ENCODE results near the gene LRPPRC. TPM values are rescaled to one million over a fixed set of nuclear protein-coding genes. Genes with fewer than 3 reads are reported as not detected.
"Not testable (repeated sequence)": the region's sequence is repeated elsewhere in the genome, so short reads cannot be mapped to it uniquely, and the experiment has no call there.

LRPPRC gene
- total RNA-seq, 1 experiment from 2014 or later = 162 TPM

DNA sequence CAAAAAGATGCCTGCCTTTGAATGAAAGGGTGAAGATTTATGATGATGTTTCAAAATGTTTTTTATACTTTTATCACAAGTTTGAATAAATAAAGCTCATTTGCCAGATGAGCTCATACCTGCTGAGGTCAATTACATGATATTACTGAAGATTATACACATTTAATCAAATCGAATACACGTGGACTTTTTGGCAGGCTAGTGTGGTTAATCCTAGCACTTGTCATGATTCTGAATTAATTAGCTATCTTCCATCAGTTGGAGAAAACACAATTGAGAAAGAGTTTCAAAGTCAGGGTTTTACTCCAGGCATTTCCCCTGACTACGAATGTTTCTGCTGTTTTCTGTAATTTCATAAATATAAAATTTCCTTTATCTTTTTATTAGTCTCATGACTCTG lies 54.4 kb downstream of the LRPPRC start:
- in situ Hi-C loops (cut with HindIII; ENCODE audit: low pct_unique_long_range_greater_than_20kb, low sequenced_read_pairs) = no loop called here
- DNase-seq (ENCODE audit: low read depth, low spot score) = peak; percentile 90

DNA sequence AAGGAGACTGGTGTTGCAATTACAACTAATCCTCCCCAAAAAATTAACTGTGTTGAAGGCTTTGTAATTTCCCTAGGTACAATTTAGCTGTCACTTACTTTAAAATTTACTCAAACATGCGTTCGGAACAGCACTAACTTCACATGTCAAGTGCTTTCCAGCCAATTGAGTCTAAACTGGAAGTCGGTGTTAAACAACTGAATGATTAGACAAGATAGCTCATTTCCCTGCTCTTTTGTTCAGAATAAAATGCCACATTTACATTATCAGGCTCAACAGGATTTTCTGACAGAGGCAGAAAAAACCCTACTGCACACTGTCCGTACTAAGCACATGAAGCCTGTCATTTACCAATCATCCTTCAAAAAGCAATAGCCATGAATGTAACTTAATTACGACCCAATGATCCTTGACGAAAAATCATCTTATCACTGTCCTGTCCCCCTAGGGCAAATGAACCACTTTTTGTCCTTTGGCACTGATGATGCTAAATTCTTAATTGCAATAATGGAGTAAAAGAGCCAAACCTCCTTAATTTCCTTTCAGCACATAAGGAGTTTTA lies 56.0 kb downstream of the LRPPRC start:
- in situ Hi-C loops (cut with HindIII; ENCODE audit: low pct_unique_long_range_greater_than_20kb, low sequenced_read_pairs) = no loop called here
- no peak for DNase-seq (ENCODE audit: low read depth, low spot score)

DNA sequence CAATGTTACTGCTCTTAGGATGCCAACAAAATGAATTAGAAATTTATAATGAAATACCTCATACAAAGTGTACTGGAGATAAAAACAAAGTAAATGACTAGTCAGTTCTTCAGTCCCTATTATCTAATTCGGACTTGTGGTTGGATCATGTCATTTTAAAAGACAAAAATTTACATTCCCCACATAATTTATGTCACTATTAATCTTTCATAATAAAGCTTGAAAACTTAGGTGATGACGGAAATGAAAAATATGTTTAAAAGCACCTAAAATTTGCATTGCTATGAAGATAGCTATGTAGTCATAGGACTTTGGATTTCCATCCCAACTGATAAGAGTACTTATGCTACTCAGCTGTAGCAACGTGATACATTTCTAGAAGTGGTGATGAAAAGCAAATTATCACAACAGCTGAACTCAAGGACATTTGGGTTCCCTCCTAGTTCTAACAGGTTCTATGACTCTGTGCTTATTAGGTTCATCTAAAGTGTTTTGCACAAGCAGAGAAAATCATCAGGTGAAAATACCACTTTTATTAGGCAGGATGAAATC lies 58.4 kb downstream of the LRPPRC start:
- in situ Hi-C loops (cut with HindIII; ENCODE audit: low pct_unique_long_range_greater_than_20kb, low sequenced_read_pairs) = no loop called here
- DNase-seq (ENCODE audit: low read depth, low spot score) = no peak

DNA sequence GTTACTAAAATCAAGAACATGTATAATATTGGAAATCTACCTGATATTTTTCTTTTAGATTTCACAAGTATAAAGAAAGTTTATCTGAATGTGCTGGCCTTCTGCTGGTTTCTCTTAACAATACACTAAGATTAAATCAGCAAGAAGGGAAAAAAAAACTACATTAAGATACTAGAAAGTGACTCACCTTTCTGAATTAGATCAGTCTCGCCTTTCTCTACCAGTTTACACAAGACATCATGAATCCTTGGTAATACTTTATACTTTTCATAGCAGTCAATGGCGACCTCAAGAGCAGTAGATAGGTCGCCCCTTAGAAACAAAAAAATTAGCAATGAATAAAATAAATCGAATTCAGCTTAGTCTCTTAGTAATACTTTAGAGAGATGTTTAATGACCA lies 61.2 kb downstream of the LRPPRC start:
- in situ Hi-C loops (cut with HindIII; ENCODE audit: low pct_unique_long_range_greater_than_20kb, low sequenced_read_pairs) = no loop called here
- no peak for DNase-seq (ENCODE audit: low read depth, low spot score)

DNA sequence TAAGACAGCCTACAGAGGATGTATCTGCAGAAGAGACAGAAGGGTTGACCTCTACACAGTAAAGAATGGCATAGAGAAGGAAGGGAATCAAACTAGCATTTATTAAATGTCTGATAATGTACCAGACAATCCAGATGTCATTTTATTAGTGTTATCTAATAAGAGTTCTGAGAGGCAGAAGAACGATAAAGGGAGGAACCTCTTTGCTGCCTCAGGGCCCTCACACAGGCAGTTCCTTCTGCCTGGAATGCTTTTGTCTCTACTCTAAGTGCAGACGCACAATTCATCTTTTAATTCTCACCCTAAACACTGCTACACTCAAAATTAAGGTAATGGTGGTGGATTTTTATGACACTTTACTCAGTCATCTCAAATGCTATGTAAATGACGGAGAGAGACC lies 64.5 kb downstream of the LRPPRC start:
- in situ Hi-C loops (cut with HindIII; ENCODE audit: low pct_unique_long_range_greater_than_20kb, low sequenced_read_pairs) = no loop called here

DNA sequence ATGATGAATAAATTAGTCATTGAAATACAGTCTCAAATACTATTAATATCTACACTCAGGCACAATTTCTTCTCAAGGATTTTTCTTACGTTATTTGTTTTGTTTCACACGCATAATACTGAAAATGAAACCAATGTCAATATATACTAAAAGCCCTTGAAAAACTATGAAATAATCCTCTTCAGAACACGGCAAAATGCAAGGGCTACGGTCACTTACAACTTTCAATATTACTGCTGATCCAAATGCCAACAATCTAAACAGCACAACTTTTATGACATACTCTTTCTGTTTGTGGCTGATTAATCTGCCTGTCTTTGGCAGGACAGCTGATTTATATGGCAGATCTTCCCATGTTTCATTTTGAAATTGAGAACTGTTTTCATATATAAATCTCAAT lies 68.3 kb downstream of the LRPPRC start:
- in situ Hi-C loops (cut with HindIII; ENCODE audit: low pct_unique_long_range_greater_than_20kb, low sequenced_read_pairs) = no loop called here
- DNase-seq (ENCODE audit: low read depth, low spot score) = no peak

More for the DNA sequence above, 64.5 kb downstream of the LRPPRC start:
- DNase-seq (ENCODE audit: low read depth, low spot score) = no peak

DNA sequence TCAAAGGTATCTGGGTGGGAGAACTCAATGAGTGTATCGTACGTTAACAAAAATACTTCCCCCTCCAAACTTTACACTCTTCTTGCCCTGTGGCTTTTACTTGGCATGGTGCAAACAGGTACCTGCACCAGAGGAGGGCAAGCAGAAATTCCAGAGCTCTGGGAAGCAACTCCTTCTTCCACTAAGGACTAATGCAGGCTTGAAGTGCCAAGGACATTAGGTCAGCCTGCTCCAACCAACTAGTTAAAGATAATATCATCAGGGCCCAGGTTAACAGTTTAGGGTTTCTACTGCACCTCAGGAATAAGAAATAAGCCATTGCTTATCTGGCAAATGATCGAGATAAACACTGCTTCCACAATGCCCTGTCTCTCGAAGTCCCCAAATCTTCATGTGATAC lies 70.4 kb downstream of the LRPPRC start:
- in situ Hi-C loops (cut with HindIII; ENCODE audit: low pct_unique_long_range_greater_than_20kb, low sequenced_read_pairs) = no loop called here
- no peak for DNase-seq (ENCODE audit: low read depth, low spot score)

DNA sequence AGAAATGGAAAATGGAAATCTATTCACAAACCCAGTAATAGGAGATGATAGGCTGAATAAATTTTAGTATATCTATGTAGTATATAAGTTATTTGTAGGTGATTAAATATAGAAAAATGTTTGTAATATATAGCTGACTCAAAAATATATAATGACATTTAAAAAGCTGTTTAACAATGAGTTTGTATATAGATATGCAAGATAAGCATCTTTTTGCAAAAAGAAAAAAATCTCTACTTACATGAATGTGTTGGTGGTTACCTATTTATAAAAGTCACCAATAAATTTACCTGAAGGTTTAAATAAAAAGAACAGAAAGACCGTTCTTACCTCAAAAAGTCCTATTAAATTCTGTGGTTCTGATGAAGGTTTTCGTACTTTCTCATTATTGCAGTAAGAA lies 71.3 kb downstream of the LRPPRC start:
- DNase-seq (ENCODE audit: low read depth, low spot score) = no peak
- in situ Hi-C loops (cut with HindIII; ENCODE audit: low pct_unique_long_range_greater_than_20kb, low sequenced_read_pairs) = no loop called here

DNA sequence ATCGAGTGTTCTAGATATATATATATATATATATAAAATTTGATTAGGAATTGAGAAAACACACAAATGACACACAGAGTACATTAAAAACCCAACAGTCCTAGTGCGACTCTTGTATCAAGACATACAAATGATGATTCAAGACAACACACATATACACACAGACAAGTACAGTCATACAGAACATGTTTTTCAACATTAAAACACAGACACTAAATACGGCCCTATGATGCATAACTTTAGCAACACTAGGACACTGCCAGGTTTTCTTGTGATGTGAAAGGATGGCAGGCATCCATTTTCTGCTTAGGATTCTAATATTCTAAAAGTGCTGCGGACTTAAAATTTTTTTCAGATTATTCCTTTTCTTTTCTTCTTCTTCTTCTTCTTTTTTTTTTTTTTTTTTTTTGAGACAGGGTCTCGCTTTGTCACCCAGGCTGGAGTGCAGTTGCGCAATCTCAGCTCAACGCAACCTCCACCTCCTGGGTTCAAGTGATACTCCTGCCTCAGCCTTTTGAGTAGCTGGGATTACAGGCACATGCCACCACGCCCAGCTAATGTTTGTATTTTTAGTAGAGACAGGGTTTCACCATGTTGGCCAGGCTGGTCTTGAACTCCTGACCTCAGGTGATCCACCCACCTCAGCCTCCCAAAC lies 84.5 kb downstream of the LRPPRC start:
- in situ Hi-C loops (cut with HindIII; ENCODE audit: low pct_unique_long_range_greater_than_20kb, low sequenced_read_pairs); DNase-seq (ENCODE audit: low read depth, low spot score): not testable (repeated sequence)

DNA sequence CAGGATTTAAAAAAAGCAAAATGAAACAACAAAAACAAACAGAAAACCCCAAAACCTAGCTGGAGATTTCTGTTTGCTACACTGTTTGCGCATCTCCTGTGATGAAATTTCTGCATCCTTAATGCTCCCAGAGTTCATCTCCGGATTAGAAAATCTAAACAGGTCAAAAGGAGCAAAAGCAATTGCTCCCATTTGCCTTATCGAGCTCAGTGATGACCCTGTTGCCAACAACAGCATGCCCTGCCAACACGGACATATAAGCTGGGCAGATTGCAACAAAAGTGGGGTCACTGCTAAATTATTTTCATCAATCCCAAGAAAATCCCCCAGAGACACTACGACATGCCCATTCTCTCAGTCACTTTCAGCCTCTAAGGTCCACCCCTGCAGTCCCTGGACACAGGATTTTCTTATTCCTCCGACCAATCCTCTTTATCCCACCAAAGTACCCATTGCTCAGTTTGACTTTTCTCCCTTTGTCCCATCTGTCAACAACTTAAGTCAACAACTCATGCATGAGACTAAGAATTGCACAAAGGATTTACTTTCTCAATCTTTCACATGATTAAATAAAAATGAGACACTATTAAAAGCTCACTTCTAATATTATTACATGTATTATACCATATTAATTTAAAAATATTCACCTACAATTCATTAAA lies 89.2 kb downstream of the LRPPRC start:
- in situ Hi-C loops (cut with HindIII; ENCODE audit: low pct_unique_long_range_greater_than_20kb, low sequenced_read_pairs) = no loop called here
- peak; percentile 37 for DNase-seq (ENCODE audit: low read depth, low spot score)

DNA sequence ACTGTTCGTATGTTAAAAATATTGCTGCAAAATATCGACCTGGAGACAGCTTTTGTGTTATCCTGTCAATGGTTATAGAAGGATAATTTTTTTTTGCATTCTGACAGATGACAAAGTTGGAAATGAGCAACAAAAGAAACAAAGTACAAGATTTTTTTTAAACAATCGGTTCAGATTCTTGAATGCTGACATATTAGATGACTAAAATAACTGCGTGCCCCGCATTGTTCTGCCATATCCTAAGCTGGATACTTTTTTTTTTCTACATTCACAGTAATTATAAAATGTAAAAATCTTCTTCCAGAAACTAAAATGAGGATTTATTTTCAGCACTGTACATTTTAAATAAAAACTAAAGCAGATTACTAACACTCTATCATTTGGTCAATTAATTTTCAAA lies 89.9 kb downstream of the LRPPRC start:
- in situ Hi-C loops (cut with HindIII; ENCODE audit: low pct_unique_long_range_greater_than_20kb, low sequenced_read_pairs) = no loop called here
- DNase-seq (ENCODE audit: low read depth, low spot score) = no peak

DNA sequence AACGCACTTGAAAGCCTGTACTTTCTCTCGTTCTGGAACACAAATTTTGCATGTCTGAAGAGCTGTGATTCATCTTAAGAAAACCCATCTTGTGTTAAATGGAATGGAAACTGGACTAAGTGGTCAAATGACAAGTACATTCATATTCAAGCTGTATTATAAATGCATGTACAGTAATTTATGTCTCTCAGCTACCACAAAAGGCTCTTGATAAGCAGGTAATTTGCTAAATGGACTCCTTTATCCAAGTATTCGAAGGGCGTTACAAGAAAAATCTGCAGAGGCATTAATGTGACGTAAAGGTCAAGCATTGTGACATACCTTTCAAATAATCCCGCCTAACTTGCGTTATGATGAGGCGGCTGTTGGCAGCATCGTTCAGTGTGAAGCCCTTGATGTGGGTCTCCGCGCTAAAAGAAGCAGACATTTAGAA lies 90.4 kb downstream of the LRPPRC start:
- peak; percentile 100 for DNase-seq (ENCODE audit: low read depth, low spot score)
- in situ Hi-C loops (cut with HindIII; ENCODE audit: low pct_unique_long_range_greater_than_20kb, low sequenced_read_pairs) = no loop called here

DNA sequence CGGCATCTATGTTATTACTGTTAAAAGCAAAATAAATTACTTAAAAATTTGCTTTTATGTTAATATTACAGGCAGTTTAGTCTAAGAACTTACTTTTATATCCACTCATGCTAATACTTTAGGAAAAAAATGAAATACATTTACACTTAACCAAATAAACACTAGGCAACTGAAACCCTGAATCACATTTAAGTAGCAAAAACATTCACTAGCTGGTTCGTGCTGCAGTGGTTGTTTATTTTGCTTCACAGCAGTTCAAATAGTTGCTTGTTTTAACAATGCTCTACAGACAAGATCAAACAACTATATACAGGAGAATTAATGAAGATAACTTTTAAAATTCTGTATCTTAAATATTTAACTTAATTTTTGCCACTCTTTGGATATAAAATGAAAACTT lies 96.2 kb downstream of the LRPPRC start:
- in situ Hi-C loops (cut with HindIII; ENCODE audit: low pct_unique_long_range_greater_than_20kb, low sequenced_read_pairs) = no loop called here
- no peak for DNase-seq (ENCODE audit: low read depth, low spot score)

DNA sequence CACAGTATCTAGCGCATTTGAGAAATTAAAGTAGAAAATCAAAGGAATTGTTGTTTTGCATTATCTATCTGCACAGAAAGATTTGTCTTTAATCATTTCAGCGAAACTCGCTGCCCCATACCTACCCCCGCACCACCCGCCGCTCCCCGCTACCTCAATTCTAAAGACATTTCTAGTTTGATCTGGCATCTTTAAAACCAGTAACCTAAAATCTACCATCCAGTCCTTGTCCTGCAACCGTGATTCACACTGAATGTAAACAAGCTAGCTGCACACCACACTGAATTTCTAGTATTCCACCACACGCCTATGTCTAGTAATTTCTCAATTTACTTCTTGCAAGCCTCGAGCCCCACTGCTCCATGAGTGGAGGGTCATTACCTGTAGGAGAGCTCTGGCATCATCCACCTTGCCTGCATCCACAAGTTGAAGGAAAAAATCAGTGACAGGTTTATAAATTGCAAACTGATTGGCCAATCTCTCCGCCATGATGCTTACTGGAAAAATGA lies 96.9 kb downstream of the LRPPRC start:
- in situ Hi-C loops (cut with HindIII; ENCODE audit: low pct_unique_long_range_greater_than_20kb, low sequenced_read_pairs) = no loop called here
- DNase-seq (ENCODE audit: low read depth, low spot score) = no peak

DNA sequence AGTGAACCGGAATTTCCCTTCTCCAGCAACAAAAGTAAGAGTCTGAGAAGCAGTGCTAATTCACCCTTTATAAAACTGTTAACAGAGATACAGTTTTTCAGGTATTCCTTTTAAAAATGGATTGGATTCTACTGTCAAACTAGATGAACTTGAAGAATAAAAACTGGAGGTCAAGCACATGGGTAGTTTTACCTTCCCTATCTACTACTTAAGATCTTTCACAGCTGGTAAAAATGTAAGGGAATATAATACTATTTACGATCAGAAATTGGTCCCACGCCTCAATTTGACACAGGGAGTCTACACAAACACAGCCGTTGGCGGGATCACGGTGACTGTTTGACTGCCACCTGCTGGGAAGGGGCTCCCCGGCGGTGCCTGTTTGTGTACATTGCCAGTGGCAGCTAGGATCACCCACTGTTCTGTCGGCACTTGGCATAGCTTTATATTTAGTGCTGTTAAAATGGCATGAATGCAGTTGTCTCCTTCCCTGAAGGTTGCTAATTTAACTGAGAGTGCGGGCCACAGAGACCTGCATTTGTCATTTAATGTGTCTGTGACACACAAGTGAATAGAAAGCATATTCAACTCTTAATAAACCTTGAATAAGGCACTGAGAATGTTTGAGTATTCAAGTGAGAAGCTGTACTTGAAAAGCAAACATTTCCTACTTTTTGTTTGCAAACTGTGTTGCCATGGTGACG lies 97.5 kb downstream of the LRPPRC start:
- in situ Hi-C loops (cut with HindIII; ENCODE audit: low pct_unique_long_range_greater_than_20kb, low sequenced_read_pairs) = no loop called here
- DNase-seq (ENCODE audit: low read depth, low spot score) = no peak

DNA sequence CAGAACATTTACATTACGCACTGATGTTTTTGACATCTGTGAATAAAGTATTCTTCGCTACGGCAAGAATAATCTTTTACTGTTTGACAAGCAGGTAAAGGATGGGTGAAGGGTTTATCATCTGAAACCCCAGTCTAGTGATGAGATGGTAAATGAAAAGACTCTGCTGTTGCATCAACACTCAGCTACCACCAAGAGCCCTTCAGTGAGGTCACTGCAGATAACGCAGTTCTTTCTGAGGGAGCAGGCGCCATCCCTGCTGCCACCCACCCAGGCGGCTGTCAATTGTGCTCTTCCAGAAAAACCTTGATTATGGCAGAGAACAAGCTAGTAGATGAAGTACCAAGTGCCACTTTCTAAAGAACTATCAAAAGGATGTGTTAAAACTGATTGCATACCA lies 98.3 kb downstream of the LRPPRC start:
- in situ Hi-C loops (cut with HindIII; ENCODE audit: low pct_unique_long_range_greater_than_20kb, low sequenced_read_pairs) = no loop called here
- DNase-seq (ENCODE audit: low read depth, low spot score) = no peak

DNA sequence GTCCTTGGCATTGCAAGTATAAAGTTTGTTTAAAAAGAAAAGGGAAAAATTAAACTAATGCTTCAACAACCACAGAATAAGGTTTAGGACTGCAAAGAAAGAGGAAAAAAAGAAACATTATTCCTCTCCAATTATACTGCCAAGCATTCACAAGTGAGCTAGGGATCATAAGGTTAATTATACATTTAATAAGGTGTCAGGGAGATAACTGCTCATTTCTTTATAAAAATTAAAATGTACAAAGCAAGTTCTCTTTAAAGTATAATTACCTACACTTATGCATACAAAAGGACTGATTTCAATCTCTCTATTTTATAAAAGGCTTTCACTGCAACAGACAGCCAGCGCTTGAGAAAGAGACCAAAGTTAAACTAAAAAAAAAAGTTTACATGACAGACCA lies 98.9 kb downstream of the LRPPRC start:
- no peak for DNase-seq (ENCODE audit: low read depth, low spot score)
- in situ Hi-C loops (cut with HindIII; ENCODE audit: low pct_unique_long_range_greater_than_20kb, low sequenced_read_pairs) = no loop called here

DNA sequence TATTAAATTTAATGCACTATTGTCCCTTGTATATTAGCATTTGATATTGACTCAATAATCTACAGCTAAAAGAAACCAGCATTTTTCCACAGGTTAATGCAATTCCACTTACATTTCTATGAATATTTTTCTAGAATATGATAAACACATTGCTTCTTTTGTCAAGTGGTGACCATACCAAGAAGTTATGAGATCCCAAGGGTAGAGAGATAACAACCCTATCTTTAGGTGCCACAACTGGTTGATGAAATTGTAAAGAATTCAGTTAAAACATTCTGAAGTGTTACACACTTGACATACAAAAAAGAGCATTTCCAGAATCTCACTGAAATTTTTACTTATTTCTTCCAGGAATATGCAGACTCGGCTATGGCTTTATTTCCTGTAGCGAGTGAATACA lies 101.0 kb downstream of the LRPPRC start:
- no peak for DNase-seq (ENCODE audit: low read depth, low spot score)
- in situ Hi-C loops (cut with HindIII; ENCODE audit: low pct_unique_long_range_greater_than_20kb, low sequenced_read_pairs) = no loop called here
